HUDEP-2 (cell line): ENCODE data around the gene RPS6KA5.
"Not testable (repeated sequence)": the region's sequence is repeated elsewhere in the genome, so short reads cannot be mapped to it uniquely, and the experiment has no call there.

ENCODE experiments used
- DNase-seq, 76 experiments: peaks; one replicate each; lab custom pipeline; 2025; ENCODE audit not compliant: unreplicated experiment in 76 of 76; lab: John Stamatoyannopoulos, UW

The RPS6KA5 gene

DNA sequence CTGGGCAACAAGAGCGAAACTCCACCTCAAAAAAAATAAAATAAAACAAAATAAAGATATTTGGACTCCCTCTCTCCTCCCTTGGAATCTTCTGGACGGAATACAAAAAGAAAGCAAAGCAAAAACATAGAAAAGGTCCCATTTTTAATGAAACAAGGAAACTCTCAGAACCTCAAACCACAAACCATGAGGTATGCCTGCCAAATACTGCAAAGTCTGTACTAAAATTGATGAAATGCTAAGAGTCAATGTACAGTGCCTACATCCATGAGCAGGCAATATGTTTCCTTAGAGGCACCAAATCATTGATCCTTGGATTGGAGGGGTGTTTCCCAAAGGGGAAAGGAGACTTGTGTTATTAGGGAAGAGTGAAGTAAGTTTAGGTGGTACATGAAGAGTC is 8.2 kb upstream of the RPS6KA5 start:
- no peak for DNase-seq

DNA sequence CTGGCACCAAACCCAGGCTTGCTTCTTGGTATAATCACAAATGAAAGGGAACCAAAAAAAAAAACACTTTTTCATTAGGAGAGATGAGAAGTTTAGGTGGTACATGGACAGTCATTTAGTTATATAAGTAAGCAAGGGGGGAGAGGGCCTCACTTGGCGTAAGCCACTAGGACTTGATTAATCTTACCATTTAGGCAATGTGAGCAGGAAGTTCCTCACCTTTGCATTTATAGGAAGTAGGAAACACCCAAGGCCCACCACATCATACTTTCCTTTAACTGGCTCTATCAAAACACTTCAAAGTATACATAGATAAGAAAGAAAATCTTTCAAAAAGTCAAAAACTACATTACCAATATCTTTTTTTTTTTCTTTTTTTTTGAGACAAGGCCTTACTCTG is 6.7 kb upstream of the RPS6KA5 start:
- no peak for DNase-seq

DNA sequence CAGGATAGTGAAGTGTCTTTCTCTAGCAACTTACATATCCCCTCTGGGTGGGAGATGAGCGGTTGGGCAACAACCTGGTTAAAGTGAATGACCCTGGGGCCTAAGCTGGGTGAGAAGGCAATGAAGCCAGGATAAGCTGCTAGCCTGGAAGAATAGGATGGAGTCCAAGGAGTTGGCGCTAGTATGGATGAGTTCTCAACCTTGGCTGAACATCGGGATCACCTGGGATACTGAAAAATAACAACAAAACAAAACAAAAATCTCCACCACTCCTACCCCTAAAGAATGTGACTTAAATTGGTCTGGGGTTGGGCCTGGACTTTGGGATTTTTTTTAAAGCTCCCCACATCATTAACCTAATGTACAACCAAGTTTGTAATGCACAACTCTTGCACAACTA is 4.8 kb upstream of the RPS6KA5 start:
- no peak for DNase-seq

DNA sequence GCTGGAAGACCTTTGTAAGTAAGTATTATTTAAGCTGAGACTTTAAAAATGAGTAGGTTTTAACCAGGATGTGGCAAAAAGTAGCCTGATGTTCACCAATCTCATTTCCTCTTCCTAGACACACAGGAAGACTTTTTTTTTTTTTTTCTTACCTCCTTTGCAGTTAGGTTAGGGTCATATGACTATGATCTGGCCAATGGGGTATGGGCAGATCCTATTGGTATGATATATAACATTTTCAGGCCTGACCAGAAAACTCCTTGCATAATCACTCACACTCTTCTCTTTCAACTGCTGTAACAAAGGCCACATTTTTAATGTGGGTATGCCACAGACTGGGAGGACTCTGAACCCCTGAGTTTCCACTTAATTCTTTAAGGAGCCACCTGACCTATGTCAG is 2.7 kb upstream of the RPS6KA5 start:
- DNase-seq: peak in 5 of 76 experiments; percentile 4 to 23 (median 6)

DNA sequence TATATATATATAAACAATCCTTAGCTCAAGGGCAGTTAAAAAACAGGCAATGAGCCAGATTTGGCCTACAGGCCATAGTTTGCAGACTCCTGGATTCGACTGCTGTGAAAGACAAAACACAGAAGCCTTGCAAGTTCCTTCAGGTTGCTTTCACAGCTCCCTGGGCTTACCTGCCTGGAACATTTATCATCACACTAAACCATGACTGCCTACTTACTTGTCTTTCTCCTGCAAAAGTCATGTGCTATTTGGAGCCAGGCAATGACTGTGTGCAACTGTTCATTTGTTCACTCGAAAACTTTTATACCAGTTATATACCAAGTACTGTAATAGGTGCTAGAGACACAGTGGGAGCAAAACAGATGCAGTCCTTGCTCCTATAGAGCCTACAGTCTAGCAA is 2.2 kb upstream of the RPS6KA5 start:
- no peak for DNase-seq

DNA sequence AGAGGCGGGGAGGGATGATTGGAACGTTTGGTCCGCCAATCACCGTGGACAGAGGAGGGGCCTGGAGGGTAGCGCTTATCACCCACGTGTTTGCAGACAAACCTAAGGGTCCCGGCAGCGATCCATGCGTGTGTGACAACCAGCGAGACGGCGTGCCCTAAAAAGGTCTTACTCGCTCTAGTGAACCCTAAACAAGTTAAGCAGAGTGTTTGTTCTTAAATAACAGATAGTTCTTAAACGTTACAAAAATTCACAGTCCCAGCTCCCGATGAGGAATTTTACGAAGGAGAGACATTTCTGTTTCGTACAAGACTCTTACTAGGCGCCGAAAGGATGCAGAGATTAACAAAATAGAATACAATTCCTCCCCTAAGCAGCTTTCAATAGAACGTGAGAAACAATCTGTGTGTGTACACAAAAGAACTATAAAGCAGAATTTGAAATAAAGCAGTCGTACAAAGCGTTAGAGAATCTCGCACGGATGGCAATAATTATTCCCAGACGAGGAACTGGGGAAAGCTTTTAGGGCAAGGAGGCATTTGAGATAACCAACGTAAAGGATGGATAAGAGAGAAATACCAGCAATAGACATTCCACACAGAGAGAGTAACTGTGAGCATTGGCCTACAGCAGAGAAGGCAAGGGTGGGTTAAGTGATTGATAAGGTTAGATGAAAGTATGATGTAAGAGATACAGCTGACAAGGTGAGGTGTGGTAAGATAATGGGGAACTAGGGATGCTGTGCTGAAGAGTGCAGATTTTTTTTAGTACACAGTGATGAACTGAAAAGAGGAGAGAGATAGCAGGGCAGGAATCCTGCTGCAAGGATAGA is 831 bp upstream of the RPS6KA5 start:
- peak in 2 of 76 experiments; percentile 46 to 64 for DNase-seq

DNA sequence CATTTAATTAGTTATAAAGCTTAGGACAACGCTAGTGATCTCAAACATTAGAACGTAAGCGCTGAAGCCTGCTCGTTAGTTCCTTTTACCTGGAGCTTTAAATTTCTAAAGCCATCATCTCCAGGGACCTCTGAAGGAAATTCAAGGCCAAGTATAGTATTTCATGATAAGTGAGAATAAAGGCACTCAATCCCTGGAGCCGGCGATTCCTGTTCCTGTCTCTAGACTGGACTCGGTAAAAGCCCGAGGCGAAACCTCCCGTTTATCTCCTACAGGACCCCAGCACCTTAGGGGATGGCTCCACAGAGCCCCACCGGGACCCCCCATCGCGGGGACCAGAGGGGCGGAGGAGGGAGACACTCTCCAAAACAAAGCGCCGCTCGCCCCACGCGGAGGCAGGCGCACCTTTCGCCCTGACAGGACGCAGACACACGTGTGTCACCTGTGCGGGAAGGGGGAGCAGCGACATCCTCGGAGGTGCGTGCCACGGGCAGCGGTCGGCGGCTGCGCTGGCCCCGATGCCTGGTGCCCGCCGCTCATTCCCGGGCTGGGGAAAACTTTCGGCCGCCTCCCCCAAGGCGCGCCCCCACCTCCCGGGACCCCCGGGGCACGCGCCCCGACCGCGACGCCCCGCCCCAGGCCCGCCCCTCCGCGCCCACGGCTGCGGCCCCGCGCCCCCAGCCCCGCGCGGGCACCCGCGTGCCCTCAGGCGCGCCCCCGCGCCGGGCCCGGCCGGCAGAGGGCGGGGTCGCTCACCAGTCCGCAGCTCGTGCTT is 678 bp downstream of the RPS6KA5 start:
- DNase-seq: peak in 10 of 76 experiments; percentile 4 to 47 (median 17)

DNA sequence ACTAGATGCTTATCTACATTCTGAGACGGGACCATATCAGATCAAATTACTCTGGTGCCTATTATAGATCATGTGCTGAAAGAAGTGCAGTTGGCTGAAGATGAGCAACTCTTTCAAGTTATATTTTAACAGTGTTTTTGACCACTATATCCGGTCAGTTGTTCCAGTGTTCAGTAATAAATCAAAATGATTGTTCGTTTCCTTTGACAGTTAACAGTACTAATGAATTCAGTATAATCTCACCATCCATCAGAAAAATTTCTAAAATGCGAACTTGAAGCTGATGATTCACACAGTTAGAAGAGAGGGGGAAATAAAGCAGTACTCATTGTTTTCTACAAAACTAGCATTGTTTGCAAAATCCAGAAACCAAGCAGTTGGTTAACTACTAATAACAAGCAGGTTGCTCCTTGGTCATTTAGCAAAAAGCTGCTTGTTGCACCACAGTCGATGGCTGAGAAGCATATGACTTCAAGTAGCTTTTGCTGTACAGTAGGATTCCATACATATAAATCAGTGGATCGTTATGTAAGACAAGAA is 2.3 kb downstream of the RPS6KA5 start:
- DNase-seq: no peak

DNA sequence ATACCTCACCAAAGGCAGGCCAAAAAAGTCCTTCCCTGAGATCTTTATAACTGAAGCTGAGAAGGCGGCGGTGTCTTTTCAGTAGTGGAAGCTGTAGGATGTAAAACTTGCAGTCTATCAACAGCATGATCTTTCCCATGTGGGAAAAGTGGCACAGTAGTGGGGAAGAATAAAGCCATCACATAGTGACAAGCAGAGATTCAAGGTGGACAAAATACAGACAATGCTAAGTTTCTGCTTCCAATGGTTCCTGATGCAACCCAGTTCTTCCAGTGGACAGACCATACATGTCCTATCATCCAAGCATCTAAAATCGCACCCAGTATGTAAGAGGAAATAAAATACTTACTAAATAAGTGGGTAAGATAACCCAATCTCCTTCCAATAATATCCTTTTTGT is 4.1 kb downstream of the RPS6KA5 start:
- no peak for DNase-seq

DNA sequence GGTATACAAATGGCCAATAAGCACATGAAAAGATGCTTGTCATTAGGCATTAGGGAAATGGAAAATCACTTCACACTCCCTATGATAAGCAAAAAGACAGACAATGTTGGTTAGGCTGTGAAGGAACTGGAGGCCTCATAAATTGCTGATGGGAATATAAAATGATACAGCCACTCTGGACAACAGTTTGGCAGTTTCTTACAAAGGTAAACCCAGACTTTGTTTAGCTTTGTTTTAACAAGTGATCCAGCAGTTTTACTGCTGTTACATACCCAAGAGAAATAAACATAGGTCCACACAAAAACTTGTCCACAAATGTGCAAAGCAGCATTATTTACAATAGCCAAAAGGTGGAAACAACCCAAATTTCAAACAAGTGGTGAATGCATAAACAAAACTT is 5.4 kb downstream of the RPS6KA5 start:
- DNase-seq: no peak

DNA sequence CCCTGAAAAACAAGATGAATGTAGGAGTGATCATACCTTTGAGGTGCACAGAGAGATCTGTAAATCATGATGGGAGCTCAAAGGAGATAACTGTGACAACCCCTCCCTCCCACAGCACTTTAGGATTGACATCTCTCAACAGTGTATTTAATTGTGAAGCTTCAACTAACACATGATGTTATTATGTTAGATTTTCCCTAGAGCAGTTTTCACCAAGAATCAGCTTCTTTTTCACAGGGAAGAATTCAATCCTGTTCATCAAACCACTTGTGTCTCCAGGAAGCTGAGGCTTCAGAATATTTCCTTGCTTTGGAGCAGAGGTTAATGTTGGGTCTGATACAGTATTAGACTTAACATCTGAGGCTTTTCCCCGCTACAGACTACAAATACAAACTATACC is 11.8 kb downstream of the RPS6KA5 start:
- DNase-seq: no peak

DNA sequence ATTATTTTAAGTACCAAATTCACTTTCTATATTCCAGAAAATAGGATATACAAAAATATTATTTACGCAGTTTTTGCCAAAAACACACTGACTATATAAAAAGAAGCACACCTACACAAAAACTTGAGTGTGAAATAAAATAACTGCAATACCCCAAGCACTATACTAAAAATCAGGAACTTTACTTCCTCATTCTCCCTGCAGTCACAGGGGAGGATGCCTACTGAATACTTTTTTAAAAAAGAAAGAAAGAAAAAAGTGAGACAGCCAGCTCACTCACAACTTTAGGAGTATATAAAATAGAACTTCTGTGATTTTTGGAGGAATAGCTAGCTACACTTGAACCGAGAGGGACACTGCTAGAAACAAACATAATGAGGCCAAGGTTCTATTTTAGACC is 12.2 kb downstream of the RPS6KA5 start:
- DNase-seq: no peak

DNA sequence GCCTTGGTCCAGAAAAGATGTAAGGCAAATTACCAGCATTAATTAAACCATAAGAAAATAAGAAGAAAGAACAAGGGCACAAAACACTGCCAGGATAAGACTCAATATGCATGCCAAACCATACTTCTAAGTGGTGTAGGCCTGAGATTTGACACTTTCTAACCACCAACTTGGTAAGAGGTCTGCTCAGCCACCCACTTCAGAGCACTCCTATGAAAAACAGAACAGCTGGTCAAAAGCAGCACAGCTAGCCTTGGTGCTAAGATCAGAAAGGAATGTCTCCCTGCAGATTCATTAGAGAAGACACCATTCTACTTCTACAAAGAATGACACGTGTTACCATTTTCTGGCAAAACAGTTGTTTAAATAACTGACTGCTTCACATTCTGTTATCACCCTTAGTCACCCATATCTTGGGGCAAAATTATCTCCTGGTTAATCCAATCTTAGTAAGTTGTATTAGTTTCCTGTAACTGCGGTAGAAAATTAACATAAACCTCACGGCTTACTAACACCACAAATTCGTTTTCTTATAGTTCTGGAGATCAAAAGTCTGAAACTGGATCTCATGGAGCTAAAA is 13.2 kb downstream of the RPS6KA5 start:
- no peak for DNase-seq

DNA sequence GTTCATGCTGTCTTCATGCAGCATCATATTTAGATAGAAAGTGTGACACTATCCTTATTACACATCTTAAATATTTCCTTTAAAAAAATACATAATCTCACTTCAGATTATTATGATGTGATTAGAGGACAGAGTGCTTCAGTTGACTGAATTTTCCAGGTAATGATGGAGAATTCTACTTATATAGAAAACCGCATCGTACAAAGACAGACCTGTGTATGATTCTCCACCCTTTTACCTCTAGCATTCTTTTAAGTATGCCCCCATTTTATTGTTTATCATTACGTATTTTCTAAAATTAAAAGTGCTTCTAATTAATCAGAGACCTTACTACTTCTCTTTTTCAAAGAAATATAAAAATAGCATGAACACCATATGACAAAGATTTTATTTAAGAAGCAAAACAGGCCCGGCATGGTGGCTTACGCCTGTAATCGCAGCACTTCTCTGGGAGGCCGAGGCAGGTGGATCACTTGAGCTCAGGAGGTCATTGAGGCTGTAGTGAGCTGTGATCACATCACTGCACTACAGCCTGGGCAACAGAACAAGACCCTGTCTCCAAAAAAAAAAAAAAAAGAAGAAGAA is 13.9 kb downstream of the RPS6KA5 start:
- no peak for DNase-seq

DNA sequence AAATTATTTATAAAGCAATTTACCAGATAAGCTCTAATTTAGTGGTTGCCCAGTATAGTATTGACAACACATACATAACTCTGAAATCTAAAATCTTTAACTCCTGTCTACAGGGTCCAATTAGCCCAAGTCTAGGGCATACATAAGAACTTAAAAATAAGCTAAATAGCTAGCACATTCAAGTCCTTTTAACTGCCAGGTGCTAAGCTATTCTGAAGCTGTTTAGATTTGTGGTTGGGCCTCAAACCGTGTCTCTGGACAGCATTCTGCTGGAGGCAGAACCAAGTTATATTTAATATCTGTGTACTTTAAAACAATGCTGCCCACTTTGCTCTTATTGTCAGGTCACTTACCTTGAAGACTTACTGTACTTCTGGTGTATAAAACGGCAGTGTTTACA is 19.0 kb downstream of the RPS6KA5 start:
- no peak for DNase-seq

DNA sequence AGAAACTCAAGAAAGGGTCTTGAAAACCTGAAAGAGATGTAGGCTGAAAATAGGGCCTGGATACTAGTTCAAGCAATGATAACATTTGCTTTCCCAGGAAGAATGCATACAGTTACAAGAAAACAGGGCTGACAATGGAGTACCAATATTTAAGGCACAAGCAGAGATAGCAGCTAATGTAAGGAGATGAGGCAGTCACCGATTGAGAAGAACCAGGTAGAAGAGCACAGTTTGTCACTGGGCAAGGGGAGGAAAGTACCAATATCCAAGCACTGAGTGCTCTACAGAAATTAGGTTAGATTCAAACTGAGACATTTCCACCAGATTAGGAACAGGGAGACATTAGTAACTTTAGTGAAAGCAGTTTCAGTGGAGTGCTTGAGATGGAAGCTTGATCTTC is 19.9 kb downstream of the RPS6KA5 start:
- DNase-seq: no peak

DNA sequence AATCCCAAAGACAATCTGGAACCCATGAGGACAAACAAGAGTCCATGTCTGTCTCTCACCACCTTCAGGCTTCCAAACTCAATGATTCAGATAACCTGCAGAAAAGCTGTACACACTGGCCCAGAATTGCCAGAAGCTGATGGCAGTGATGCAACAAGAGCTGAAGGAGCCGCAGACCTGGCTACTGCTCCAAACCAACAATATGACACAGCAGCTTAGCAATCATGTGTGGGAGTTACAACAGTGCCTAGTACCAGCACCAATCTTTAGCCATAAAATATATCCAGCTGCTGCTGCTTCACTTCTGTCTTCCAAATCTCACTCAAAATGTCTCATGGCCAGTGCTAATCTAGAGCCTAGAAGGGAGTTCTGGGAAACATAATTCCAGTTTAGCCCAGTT is 22.0 kb downstream of the RPS6KA5 start:
- no peak for DNase-seq

DNA sequence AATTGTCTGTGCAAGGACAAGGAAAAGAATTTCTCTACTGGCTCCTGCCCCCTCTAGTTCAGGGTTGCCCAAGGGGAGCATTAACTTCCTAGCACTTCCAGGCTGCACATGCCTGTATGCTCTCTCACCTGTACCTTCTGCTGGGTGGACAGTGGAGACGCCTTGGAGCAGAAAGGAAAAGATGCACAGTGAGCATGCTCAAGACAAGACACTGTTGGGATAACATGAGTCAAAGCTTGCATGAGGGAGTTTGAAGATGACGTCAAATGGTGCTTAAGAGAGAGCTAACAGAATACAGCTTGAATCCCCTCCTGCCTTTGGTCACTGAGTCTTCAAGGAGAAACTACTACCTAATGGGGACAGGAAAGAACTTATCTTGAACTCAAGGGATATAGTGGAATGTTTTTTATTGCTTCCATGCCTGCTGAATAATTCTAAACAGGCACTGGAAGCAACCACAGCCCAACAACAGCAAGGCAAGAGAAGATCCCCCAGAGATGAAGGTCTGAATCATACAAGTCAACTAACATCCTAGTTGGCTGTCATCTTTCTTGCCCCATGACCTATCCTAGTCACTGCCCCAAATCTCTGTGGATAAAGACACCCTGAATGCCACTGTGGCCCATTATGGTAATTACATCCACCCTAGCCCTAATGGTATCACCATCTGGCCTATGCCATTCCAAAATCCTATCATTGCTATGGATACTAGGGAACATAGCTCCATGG is 23.5 kb downstream of the RPS6KA5 start:
- no peak for DNase-seq

DNA sequence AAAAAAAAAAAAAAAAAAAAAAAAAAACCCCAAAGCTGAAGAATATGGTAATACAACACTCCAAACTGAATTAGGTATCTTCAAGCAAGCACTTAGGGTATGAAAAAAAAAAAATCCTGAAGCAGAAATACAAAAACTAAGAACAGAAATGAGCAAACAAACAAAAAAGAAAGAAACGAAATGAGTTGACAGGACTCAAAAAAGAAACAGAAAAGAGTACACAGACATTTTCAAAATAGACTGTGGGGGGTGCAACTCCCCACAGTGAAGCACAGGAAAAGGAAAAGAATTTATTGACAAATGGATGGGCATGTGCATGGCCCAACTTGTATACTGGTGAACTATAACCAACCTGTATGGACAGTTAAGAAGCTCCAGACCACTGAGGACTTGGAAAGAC is 24.6 kb downstream of the RPS6KA5 start:
- DNase-seq: no peak

DNA sequence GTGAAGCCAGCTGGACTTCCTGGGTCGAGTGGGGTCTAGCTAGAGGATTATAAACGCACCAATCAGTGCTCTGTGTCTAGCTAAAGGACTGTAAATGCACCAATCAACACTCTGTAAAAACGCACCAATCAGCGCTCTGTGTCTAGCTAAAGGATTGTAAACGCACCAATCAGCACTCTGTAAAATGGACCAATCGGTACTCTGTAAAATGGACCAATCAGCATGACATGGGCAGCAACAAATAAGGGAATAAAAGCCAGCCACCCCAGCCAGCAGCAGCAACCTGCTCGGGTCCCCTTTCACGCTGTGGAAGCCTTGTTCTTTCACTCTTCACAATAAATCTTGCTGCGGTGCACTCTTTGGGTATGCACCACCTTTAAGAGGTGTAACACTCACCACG is 26.1 kb downstream of the RPS6KA5 start:
- not testable (repeated sequence) for DNase-seq
